SK-N-MC (cell line): ENCODE data around the gene HNRNPA2B1.

Experiments used
- DNase-seq: peaks from one replicate; pipeline ENCODE4 v3.0.0-alpha.2; 2011; ENCODE audit warnings: low read depth, low spot score
- H3K27ac ChIP-seq: fragments of 200-600 bp; sonication (generic); 2 replicates; pipeline ENCODE4 v1.5.1; 2016; ENCODE audit warnings: mixed run types
- H3K36me3 ChIP-seq: fragments of 200-600 bp; sonication (generic); 2 replicates; pipeline ENCODE4 v1.6.1; 2017; ENCODE audit warnings: antibody characterized with exemption, low read length, mixed read lengths; ENCODE audit not compliant: insufficient read depth
- H3K4me3 ChIP-seq: fragments of 200-600 bp; sonication (generic); 2 replicates; pipeline ENCODE4 v1.5.1; 2016
- H3K9ac ChIP-seq: fragments of 200-600 bp; sonication (generic); 2 replicates; pipeline ENCODE4 v1.8.0; 2017; ENCODE audit warnings: mixed run types, mixed read lengths; ENCODE audit not compliant: insufficient read length
- H3K9me3 ChIP-seq: fragments of 200-600 bp; sonication (generic); 2 replicates; pipeline ENCODE4 v1.6.1; 2017; ENCODE audit warnings: low read depth, mild to moderate bottlenecking, antibody characterized with exemption, low read length, moderate library complexity, mixed read lengths
- EZH2 ChIP-seq: fragments of 200-600 bp; sonication (generic); IDR thresholded peaks from one replicate; pipeline ENCODE4 v1.6.1; 2017; ENCODE audit warnings: antibody characterized with exemption
- FOXP2 ChIP-seq: optimal IDR thresholded peaks from 2 replicates; pipeline ENCODE3; 2011; ENCODE audit warnings: mild to moderate bottlenecking, moderate library complexity; ENCODE audit not compliant: insufficient read depth; ENCODE audit errors: extremely low read length, control extremely low read depth
- POLR2AphosphoS5 ChIP-seq: IDR thresholded peaks from 2 replicates; pipeline ENCODE4 v1.6.1; 2012; ENCODE audit warnings: mild to moderate bottlenecking, low read depth, low read length, borderline replicate concordance

The HNRNPA2B1 gene

GRCh38 chr7:26162431-26162830 lies 38.1 kb downstream of the HNRNPA2B1 start:
- H3K9me3 ChIP-seq = no peaks in the 10 kb centered on the region
- no peak for DNase-seq
- no peak overlapping the region for H3K27ac ChIP-seq
- no peak overlapping the region for H3K9ac ChIP-seq
- H3K36me3 ChIP-seq = no peaks in the 10 kb centered on the region
- TF ChIP-seq POLR2AphosphoS5 (no peak), EZH2 (no peak), FOXP2 (no peak)
- H3K4me3 ChIP-seq = no peak overlapping the region

- H3K36me3 ChIP-seq = no peaks in the 10 kb centered on the region
- no peak overlapping the region for H3K9ac ChIP-seq
- H3K4me3 ChIP-seq = no peak overlapping the region
- H3K9me3 ChIP-seq = no peaks in the 10 kb centered on the region
- DNase-seq = no peak
- no peak for TF ChIP-seq EZH2
- no peak for TF ChIP-seq FOXP2
- TF ChIP-seq POLR2AphosphoS5 = no peak
- no peak overlapping the region for H3K27ac ChIP-seq
These were observed 39.6 kb downstream of the HNRNPA2B1 start for GRCh38 chr7:26160896-26161295.

GRCh38 chr7:26159243-26159642 lies 41.3 kb downstream of the HNRNPA2B1 start:
- Histone ChIP-seq H3K9ac (no peak overlapping the region), H3K9me3 (no peaks in the 10 kb centered on the region), H3K36me3 (no peaks in the 10 kb centered on the region), H3K27ac (no peak overlapping the region), H3K4me3 (no peak overlapping the region)
- TF ChIP-seq EZH2 = no peak
- TF ChIP-seq POLR2AphosphoS5 = no peak
- no peak for TF ChIP-seq FOXP2
- DNase-seq = no peak

- Histone ChIP-seq H3K27ac (no peak overlapping the region), H3K9me3 (no peaks in the 10 kb centered on the region), H3K9ac (no peak overlapping the region), H3K4me3 (no peak overlapping the region), H3K36me3 (no peaks in the 10 kb centered on the region)
- DNase-seq = no peak
- no peak for TF ChIP-seq POLR2AphosphoS5
- no peak for TF ChIP-seq EZH2
- TF ChIP-seq FOXP2 = no peak
These were observed 42.9 kb downstream of the HNRNPA2B1 start for GRCh38 chr7:26157520-26158105.

DNA sequence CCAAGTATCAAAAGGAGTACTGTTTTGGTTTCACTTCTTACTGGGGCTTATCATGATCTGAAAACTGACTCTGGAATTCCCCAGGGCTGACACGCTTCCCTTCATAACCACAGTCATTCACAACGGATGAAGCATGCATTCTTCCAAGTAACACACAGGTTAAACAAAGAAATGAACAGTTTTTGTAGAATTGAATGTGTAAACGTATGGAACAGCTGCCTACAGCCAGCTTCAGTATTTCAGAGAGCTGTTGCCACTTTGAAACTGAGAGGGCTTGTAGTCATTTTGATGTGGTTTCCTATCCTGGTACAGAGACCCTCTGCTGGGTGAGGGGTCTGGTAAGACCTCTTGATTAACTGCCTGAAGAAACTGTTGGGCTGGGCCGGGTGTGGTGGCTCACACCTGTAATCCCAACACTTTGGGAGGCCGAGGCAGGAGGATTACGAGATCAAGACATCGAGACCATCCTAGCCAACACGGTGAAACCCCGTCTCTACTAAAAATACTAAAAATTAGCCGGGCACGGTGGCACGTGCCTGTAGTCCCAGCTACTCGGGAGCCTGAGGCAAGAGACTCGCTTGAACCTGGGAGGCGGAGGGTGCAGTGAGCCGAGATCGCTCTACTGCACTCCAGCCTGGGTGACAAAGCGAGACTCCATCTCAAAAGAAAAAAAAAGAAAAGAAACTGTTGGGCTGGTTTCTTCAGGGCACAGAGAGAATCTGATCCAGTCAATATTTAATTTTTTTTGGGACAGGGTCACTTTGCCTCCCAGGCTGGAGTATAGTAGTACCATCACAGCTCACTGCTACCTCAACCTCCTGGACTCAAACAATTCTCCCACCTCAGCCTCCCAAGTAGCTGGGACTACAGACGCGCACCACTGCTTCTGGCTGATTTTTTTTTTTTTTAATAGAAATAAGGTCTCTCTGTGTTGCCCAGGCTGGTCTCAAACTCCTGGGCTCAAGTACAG lies 43.8 kb downstream of the HNRNPA2B1 start:
- H3K4me3 ChIP-seq = peak overlapping the region; percentile 70
- DNase-seq = peak; percentile 44
- H3K9me3 ChIP-seq = no peaks in the 10 kb centered on the region
- H3K9ac ChIP-seq = peak overlapping the region; percentile 20
- no peaks in the 10 kb centered on the region for H3K36me3 ChIP-seq
- TF ChIP-seq EZH2 (no peak), POLR2AphosphoS5 (no peak), FOXP2 (no peak)
- H3K27ac ChIP-seq = peak overlapping the region; percentile 69

- peak overlapping the region; percentile 69 for H3K27ac ChIP-seq
- DNase-seq = no peak
- no peaks in the 10 kb centered on the region for H3K36me3 ChIP-seq
- H3K4me3 ChIP-seq = peak overlapping the region; percentile 70
- H3K9me3 ChIP-seq = no peaks in the 10 kb centered on the region
- TF ChIP-seq POLR2AphosphoS5 = no peak
- no peak for TF ChIP-seq FOXP2
- TF ChIP-seq EZH2 = no peak
- peak overlapping the region; percentile 26 for H3K9ac ChIP-seq
These were observed 44.8 kb downstream of the HNRNPA2B1 start for GRCh38 chr7:26155531-26156375.

GRCh38 chr7:26153823-26154783 lies 46.4 kb downstream of the HNRNPA2B1 start:
- TF ChIP-seq POLR2AphosphoS5 (no peak), FOXP2 (no peak), EZH2 (no peak)
- H3K27ac ChIP-seq = no peak overlapping the region
- H3K9ac ChIP-seq = no peak overlapping the region
- H3K36me3 ChIP-seq = no peaks in the 10 kb centered on the region
- no peak for DNase-seq
- H3K9me3 ChIP-seq = no peaks in the 10 kb centered on the region
- peak overlapping the region; percentile 49 for H3K4me3 ChIP-seq
